D341Med (cell line): ENCODE results near the gene ELOVL4.
A peak's percentile ranks its signal among the peaks of the same experiment; 100 is the strongest.

Experiments
- DNase-seq: peaks from one replicate; pipeline ENCODE4 v3.0.0; 2012; ENCODE audit warnings: low spot score

Gene ELOVL4

GRCh38 chr6:79947191-79948186 lies at the start of gene ELOVL4:
ELOVL4 (minus strand) TSS chr6:79947553; CDS start chr6:79947279, 274 bp downstream.
- DNase-seq = peak; percentile 92

GRCh38 chr6:79993911-79994309 lies 46.6 kb upstream of the ELOVL4 start:
- no peak for DNase-seq

GRCh38 chr6:79993012-79993910 lies 45.9 kb upstream of the ELOVL4 start:
- no peak for DNase-seq

- no peak for DNase-seq
Measured at GRCh38 chr6:79989641-79990040, 42.3 kb upstream of the ELOVL4 start.

DNA sequence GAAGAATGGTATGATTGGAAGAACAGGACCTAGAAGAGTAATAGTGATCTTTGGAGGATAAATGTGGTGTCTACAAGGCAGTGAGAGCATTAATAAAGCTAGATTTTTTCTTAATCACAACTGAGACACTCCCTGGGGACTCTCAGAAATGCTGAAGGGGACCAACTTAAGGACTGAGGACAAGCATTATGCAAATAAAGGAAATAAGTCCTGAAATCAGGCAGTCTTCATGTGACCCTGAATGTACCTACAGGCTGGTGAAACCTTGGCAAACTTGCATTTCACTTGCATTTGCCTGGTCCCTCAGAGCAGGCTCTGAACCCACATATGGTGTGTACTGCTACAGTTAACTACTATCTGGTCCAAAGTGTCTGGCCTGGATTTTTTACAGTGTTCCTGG lies 37.8 kb upstream of the ELOVL4 start:
- DNase-seq = no peak

GRCh38 chr6:79984261-79984660 lies 36.9 kb upstream of the ELOVL4 start:
- DNase-seq = no peak

DNA sequence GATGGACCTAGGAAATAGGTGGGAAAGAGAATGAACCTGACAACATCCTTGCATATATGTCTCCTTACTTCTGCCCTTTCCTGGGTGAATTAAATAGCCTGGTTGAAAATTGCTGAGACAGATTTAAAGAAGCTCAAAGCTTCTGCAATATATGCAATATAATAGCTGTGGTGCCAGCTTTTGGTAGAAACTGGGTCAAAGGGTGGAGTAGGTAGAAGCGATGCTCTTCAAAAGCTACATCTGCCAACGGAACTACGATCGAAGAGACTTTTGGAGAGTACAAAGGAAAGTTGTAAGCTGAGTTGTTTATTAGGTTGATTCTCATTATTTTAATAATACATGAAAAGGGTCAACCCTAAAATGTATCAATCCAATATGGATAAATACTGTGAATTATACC lies 34.3 kb upstream of the ELOVL4 start:
- DNase-seq = no peak

DNA sequence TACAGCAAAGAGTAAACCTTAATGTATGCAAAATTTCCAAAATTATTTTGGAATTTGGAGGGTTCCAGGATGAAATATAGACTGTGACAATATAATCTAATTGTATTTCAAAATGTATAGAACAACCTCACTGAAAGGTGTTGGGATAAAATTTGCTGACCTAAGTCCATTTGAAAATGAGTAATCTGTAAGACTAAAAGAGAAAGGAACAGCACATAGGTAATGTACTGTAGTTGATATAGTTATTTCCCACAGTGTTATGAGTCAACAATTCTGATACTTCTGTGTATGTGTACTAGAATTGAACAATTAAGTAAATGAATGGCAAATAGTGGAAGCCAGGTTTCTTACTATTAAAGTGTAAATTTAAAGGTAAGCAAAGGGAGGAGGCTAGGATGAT lies 23.8 kb upstream of the ELOVL4 start:
- DNase-seq = no peak

DNA sequence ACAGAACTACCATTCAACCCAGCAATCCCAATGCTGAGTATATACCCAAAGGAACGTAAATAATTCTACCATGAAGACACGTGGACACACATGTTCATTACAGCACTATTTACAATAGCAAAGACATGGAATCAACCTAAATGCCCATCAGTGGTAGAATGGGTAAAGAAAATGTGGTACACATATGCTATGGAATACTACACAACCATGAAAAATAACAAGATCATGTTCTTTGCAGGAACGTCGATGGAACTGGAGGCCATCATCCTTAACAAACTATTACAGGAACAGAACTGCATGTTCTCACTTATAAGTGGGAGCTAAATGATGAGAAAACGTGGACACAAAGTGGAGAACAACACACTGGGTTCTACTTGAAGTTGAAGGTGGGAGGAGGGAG lies 22.4 kb upstream of the ELOVL4 start:
- DNase-seq = no peak

GRCh38 chr6:79967178-79967577 lies 19.8 kb upstream of the ELOVL4 start:
- DNase-seq = no peak

DNA sequence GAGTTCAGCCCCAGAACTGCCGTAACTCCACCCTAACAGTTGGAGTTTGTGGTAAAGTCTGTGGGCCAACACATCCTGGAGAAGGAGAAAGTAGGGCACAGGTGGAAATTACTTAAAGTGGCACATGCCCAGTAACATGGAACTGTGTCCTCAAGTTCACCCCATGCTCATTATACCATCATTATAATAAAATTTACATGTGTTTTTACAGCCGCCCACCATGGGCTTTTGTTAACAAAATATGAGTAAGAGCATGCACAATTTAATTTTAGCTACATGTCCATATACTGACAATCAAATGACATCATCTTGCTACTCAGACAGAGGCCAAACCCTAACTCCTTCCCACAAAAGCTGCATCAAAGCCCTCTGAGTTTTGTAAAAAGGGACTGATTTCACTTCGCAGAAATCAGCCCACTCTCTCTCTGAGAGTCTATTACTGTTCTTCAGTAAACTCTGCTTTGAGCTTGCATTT lies 17.3 kb upstream of the ELOVL4 start:
- DNase-seq = no peak

- DNase-seq = no peak
Measured at GRCh38 chr6:79954849-79955248, 7.5 kb upstream of the ELOVL4 start.

DNA sequence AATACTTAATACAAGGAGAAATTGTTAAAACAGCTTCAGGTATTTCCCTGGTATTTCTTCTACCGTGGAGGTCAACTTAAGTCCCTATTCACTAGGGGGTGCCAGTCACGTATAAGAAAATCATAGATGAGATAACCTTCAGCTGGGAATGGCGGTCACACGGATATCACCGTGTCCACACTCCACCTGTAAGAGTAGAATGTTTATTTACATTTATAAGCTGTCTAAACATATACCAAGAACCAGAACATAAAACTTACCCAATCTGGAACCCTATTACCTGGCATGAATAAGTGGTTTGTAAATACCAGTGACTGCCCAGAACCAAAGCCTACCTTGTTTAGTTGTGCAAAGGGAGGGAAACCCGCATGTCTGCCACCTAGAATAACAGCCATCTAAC lies 1.9 kb upstream of the ELOVL4 start:
- peak; percentile 56 for DNase-seq

DNA sequence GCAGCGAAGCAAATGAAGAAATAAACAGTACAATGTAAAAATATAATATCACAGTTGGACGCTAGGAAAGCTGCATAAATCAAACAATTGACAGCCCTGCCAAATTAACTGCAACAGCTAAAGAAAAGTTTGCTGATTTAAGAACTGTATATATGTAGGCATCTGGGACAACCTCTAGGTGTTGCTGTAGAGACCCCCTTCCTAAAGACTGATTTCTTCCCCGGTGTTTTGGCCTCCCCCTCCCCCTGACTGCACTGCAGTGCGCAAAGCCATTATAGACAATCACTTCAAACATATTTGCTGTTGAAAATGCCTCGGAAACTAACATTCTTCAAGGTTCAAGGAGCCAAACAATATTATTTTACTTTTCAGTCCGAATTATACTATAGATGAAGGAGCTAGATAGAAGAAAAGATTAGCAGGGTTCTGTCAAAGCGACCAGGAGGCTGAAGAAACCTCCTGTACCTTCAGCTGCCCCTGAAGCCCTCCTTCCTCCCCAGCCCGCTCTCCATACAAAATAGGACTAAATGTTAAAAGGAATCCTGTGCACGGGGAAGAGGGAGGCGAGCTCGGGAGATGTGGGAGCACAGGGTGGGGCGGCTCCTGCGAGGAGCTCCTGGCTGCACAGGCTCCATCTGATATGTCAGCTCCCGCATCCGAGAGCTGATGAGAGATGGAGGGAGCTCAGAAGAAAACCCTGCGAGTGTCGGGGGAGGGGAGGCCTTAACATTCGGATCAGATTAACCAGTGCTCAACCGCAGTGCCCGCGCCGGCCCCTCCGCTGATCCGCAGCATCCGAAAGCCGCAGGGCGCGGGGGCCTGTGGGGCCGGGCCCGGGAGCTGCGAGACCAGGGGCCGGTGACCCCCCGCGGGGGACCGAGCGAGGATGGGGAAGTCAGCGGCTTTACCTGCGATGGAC lies 822 bp downstream of the ELOVL4 start:
- peak; percentile 69 for DNase-seq

GRCh38 chr6:79943133-79943532 lies 4.2 kb downstream of the ELOVL4 start:
- DNase-seq = no peak

GRCh38 chr6:79941489-79942151 lies 5.7 kb downstream of the ELOVL4 start:
- DNase-seq = no peak

GRCh38 chr6:79928478-79928998 lies 18.8 kb downstream of the ELOVL4 start:
- no peak for DNase-seq

GRCh38 chr6:79927758-79928157 lies 19.6 kb downstream of the ELOVL4 start:
- DNase-seq = no peak

DNA sequence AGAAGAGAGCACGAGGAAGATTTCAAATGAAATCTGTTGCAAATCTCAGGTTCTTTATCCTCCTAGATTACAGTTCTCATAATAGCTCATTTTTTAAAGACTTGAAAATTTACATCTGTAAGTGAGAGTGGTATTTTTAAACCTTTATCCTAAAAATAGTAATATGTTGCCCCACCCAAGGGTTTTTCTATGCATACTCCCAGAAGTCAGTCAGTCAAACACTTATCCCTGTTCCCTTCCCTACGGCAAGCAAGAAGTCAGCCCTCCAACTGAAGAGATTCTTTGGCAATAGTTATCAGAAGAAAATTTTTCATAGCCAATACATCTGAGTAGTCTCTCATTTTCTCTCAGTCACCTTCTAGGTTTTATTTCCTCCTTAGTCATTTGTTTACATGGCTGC lies 24.1 kb downstream of the ELOVL4 start:
- no peak for DNase-seq

DNA sequence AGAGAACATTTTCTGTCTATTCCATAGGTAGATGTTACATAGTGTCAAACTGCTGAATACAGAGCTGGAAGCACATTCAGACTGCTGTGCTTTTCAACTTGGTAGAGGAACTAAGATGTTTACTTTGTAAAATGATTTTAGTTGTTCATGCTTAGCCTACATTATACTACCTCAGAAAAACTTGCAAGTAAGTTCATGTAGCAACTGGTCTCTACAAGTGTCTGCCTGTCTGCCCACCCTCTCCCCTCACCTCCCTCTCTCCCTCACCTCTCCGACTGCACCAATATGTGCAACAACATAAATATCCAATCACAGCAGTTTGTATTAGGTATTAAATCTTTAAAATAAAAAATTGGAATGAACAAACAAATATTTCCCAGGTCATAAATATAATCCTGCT lies 25.3 kb downstream of the ELOVL4 start:
- no peak for DNase-seq

DNA sequence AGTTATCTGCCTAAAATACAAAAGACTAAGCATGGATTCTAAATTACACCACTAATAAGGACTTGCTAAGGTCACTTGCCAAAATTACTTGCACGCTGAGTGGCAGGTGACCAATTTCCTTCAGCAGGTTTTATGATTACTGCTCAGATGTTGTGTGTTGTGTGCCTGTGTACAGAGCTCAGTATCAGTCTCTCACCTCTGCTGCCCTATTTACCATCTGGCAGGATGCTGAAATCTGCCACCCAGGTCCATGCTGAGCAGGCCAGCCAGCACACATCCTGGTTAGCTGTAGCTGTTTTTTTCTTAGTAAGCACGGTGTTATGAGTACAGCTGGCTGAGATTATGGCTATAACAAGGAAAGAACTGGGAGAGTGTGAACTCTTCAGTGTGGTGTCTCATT lies 34.0 kb downstream of the ELOVL4 start:
- DNase-seq = peak; percentile 41
